SK-N-MC (cell line): ENCODE data around the gene COL12A1.

Experiments used
- EZH2 ChIP-seq: fragments of 200-600 bp; sonication (generic); IDR thresholded peaks from one replicate; pipeline ENCODE4 v1.6.1; 2017; ENCODE audit warnings: antibody characterized with exemption
- FOXP2 ChIP-seq: optimal IDR thresholded peaks from 2 replicates; pipeline ENCODE3; 2011; ENCODE audit warnings: mild to moderate bottlenecking, moderate library complexity; ENCODE audit not compliant: insufficient read depth; ENCODE audit errors: extremely low read length, control extremely low read depth
- POLR2AphosphoS5 ChIP-seq: IDR thresholded peaks from 2 replicates; pipeline ENCODE4 v1.6.1; 2012; ENCODE audit warnings: mild to moderate bottlenecking, low read depth, low read length, borderline replicate concordance

- no peak for TF ChIP-seq EZH2
- TF ChIP-seq POLR2AphosphoS5, result no peak
- TF ChIP-seq FOXP2, result no peak
Observed at GRCh38 chr6:75206576-75207342, 906 bp upstream of the COL12A1 start.
